ENCODE results near the gene FMNL2. TPM values are rescaled to one million over a fixed set of nuclear protein-coding genes. Genes with fewer than 3 reads are reported as not detected.

Gene FMNL2
- total RNA-seq, 1 experiment from 2014 or later, result 33.6 TPM

DNA sequence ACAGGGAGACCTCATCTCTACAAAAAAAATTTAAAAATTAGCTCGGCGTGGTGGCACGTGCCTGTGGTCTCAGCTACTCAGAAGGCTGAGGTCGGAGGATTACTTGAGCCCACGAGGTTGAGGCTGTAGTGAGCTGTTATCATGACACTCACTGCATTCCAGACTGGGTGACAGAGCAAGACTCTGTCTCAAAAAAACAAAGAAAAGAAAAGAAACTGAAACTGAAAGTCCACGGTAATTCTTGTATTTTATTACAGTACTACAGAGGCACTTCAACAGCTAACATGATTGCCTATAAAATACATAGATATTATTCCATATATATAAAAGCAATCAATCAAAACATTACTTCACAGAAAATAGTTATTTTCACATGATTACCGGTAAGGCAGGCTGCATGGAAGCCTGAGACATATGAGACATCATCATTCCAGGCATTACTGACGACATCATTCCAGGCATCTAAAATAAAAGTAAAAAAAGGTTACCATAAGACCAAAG is 359.2 kb downstream of the FMNL2 start:
- Mint-ChIP-seq H3K27me3 (ENCODE audit: low read depth) (no peaks in the 10 kb centered on the region), H3K4me1 (no peaks in the 10 kb centered on the region), H3K27ac (no peak overlapping the region), H3K4me3 (no peak overlapping the region), H3K36me3 (ENCODE audit: insufficient read depth in 1 of 3, low read depth in 3 of 3) (peaks cover 6 to 28% (median 10%) of the 10 kb centered on the region in 3 experiments; a peak in 5 of 7 replicates), H3K9me3 (no peaks in the 10 kb centered on the region)
- no peak overlapping the region for H3K23ac ChIP-seq (ENCODE audit: insufficient read length, low read depth, low read length)
- H3K4ac ChIP-seq (ENCODE audit: low read depth, low read length), result no peak overlapping the region
- TF ChIP-seq, protein P1, sequence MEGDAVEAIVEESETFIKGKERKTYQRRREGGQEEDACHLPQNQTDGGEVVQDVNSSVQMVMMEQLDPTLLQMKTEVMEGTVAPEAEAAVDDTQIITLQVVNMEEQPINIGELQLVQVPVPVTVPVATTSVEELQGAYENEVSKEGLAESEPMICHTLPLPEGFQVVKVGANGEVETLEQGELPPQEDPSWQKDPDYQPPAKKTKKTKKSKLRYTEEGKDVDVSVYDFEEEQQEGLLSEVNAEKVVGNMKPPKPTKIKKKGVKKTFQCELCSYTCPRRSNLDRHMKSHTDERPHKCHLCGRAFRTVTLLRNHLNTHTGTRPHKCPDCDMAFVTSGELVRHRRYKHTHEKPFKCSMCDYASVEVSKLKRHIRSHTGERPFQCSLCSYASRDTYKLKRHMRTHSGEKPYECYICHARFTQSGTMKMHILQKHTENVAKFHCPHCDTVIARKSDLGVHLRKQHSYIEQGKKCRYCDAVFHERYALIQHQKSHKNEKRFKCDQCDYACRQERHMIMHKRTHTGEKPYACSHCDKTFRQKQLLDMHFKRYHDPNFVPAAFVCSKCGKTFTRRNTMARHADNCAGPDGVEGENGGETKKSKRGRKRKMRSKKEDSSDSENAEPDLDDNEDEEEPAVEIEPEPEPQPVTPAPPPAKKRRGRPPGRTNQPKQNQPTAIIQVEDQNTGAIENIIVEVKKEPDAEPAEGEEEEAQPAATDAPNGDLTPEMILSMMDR (conservative IDR thresholded peaks at IDR 0.05), result no peak
- no peak overlapping the region for H2BK120ac ChIP-seq (ENCODE audit: low read depth, low read length, poor library complexity, severe bottlenecking)
- WGBS (ENCODE audit: extremely low coverage, insufficient read length, low lambda C conversion rate), result no CpG with 5 or more reads among the region's 8 CpGs
- H3K23me2 ChIP-seq (ENCODE audit: insufficient read length, low read depth, low read length, poor library complexity, severe bottlenecking), result no peaks in the 10 kb centered on the region
- H3K56ac ChIP-seq (ENCODE audit: insufficient read length, low read depth, low read length), result no peak overlapping the region
- H2AFZ ChIP-seq (ENCODE audit: low read length), result no peak overlapping the region
- no peak overlapping the region for H2BK20ac ChIP-seq (ENCODE audit: low read depth, low read length, poor library complexity, severe bottlenecking)
- H3K18ac ChIP-seq (ENCODE audit: insufficient read length, low read depth, low read length), result no peak overlapping the region
- H3K27ac ChIP-seq (ENCODE audit: insufficient read length, low read depth, low read length), result no peak overlapping the region
- H2BK15ac ChIP-seq (ENCODE audit: low read depth, low read length), result no peak overlapping the region
- H3K79me2 ChIP-seq (ENCODE audit: insufficient read depth, low read length), result peaks cover 4% of the 10 kb centered on the region; the same call in 1 of the 2 replicates
- no peak overlapping the region for H3K4me2 ChIP-seq (ENCODE audit: insufficient read depth, insufficient read length, low read length)
- no peak overlapping the region for H3T11ph ChIP-seq (ENCODE audit: low read length)
- H4K20me1 ChIP-seq (ENCODE audit: control insufficient read depth, insufficient read depth, insufficient read length), result no peaks in the 10 kb centered on the region
- H3K4me1 ChIP-seq (ENCODE audit: insufficient read depth, low read length), result no peaks in the 10 kb centered on the region
- H3K79me1 ChIP-seq (ENCODE audit: insufficient read depth, low read depth, low read length, poor library complexity, severe bottlenecking), result no peaks in the 10 kb centered on the region
- no peak overlapping the region for H4K91ac ChIP-seq (ENCODE audit: insufficient read length, low read depth, low read length)
- no peak overlapping the region for H2AK5ac ChIP-seq (ENCODE audit: insufficient read length, low read length)
- no peak overlapping the region for H3K9ac ChIP-seq (ENCODE audit: extremely low read depth, insufficient read length, low read length)
- H4K8ac ChIP-seq (replicated peaks; ENCODE audit: insufficient read length, low read depth, low read length), result no peak overlapping the region
- H3K9me3 ChIP-seq (ENCODE audit: control insufficient read depth, low read depth, low read length), result no peaks in the 10 kb centered on the region
- no peaks in the 10 kb centered on the region for H3K27me3 ChIP-seq (ENCODE audit: insufficient read depth, low read length)
- no peak overlapping the region for H2BK5ac ChIP-seq (ENCODE audit: insufficient read length, low read length)
- H2BK12ac ChIP-seq (ENCODE audit: insufficient read length, low read depth, low read length), result no peak overlapping the region
- H3K14ac ChIP-seq (ENCODE audit: insufficient read depth, low read length), result no peak overlapping the region
- H4K5ac ChIP-seq (ENCODE audit: insufficient read length, low read depth, low read length), result no peak overlapping the region
- no peak for DNase-seq

Data from H9 (cell line).